SKM-1 treated with dmso at 0.1 percent for 144 hours (cell line): ENCODE results near the gene CEP83.
A peak's percentile ranks its signal among the peaks of the same experiment; 100 is the strongest.

ENCODE experiments used
- DNase-seq: peaks from one replicate; lab custom pipeline; 2025; ENCODE audit not compliant: unreplicated experiment; lab: John Stamatoyannopoulos, UW

The CEP83 gene

DNA sequence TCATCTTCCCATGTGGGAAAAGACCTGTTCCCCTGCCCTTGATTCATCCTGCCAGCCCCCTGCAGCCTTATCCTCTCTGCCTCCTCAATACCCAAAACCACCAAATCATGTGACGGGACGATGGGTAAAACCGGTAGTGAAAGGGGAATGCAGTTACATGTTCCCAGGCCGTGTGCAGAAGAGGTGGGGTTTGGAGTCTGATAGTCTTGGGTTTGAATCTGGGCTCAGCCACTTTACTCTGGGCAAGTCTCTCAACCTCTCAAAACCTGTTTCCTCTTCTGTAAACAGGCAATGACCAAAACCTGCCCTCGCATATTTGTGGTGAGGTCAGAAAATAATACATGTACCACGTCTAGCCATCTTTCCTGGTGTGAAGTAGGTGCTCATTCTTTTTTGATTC is 188.3 kb downstream of the CEP83 start:
- DNase-seq = no peak

DNA sequence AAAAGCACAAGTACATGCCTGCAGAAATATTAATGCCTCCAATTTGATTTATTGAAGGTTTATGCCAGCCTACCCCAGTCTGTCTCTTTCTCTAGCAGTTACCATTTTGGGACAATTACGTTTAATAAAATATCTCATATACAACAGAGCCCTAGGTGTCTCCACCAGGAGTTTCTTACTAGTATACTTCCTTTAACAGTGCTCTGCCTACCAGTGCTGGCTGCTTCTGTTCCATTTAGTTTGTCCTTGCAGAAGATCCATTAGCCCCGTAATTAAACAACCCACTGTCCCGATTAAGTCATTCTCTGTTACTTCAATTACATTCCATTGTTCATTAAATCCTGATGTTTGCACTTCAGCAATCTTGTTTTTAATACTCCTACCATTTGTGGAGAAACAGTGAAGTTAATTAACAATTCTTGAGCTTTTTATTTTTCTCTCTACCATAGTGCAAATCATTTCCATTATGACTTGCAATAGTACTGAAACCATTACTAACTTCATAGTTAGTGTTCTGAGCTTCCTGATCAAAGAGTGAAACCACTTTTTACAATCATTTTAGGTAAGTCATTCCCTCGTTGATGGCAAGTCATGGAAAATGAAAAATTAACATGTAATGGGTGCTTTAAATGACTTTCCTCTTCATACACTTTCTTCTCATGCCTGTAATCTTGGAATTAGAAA is 190.2 kb downstream of the CEP83 start:
- no peak for DNase-seq

DNA sequence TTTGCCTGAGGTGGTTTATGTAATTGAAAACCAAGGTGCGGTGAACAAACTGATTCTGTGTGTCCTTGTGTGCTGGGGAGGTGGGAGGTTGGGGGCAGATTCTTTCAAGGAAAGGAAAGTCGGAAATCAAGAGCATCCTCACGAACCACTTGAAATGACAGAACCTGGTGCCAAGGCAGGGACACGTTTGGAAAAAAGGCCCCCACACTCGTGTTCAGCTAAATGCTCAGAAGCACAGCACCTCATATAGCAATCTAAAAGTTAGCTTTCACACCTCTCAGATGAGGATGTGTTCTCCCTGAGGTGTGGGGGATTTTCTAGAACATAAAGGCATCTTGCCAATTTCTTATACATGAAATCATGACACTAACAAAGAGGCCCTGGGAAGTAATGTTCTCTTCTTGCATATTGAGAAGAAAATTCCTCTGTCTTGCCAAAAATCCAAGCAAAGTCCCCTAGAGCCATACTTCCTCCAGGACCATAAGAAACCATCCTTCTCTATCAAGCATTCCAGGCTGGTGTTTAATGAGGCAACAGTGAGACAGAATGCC is 191.7 kb downstream of the CEP83 start:
- DNase-seq = no peak

DNA sequence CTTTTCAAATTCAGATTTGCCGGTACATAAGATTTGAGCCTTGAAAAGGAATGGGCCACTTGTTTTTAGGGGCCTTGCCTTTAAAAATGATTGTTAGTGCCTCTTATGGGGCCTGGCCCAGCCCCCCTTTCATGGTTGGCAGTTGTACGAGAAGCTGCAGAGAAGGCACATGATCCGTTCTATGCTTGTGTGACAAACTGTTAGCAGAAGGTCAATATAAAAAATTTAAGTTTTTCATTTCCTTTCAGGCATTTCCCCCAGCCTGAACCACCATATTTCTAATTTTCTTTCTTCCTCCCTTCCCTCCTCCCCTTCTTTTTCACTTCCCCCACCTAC is 192.2 kb downstream of the CEP83 start:
- no peak for DNase-seq

DNA sequence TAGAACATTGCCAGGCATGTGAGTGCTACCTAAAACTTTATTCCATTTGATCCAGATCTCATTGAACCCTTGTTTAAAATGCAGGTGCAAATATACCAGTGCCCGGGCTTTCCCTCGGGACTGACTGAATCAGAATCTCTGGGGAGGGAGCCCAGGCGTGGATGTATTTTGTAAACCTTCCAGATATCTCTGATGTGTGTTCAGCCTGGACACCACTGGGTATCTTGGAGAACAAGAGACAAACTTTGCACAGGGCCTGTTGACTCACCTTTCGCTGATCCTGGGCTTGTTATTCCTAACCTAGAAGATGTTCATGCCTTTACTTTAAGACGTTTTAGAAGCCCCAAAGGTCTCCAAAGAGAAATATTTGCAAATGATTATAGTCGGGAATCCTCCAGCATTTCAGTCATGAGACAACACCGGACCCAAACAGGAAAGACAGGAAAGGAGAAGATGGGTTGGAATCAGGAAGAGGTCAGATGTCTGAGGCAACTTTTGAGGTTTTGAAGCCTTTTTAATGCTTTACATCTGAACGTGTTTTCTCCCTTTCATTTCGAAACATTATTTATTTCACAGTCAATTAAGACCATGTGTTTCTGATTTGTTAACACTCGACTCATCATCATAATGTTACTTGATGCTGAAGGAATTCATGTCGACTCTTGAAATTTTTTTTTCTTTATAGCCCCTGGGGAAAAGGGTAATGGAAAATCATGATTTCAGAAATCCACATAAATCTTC is 192.7 kb downstream of the CEP83 start:
- DNase-seq = peak; percentile 12

DNA sequence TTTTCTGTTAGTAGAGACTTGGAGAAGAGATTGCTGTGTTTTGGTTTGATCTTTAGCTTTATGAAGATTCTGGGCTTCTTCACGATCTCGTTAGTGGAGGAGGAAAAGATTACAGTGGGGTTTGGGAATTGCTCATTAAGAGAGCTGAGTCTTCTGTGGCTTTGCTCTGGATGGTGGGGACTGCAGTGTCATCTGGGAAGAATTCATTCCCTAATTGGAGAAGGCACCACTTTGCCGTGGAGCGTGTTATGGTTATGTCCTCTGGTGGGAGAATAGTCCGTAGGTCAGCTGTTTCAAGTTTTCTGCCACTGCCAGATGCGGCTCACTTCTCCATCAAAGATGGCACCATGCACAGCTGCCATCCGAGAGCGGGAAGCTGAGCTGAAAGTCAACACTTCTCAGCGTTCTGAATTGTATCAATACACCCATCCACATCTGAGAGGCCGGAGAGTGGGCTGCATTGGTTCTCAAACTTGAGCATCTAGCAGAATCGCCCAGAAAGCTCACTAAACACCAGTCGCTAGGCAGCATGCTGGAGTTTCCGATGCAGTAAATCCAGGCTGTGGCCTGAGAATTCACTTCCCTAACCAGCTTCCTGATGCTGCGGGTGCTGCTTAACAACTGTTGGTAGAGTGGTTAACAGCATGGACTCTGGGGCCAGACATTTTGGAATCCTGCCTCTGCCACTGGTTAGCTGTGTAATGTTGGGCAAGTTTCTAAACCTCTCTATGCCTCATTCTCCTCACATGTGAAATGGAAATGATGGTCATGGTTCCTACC is 193.5 kb downstream of the CEP83 start:
- no peak for DNase-seq

DNA sequence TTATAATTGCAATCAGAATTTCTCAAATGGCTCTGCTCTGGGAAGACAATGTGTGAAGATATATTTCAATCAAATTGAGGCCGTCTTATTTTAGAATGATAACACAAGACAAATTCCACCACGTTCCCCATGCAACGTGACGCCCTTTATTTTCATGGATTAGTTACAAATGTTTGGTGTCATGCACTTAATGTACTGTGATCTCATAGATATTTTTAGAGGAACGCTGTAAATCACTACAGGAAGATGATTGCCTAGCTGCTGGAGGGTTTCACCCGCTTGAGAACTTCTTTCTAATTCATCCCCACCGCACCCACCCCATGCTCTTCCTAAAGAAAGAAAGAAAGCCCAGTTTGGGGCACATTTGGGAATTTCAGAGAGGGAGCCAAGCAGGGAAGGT is 194.1 kb downstream of the CEP83 start:
- no peak for DNase-seq

DNA sequence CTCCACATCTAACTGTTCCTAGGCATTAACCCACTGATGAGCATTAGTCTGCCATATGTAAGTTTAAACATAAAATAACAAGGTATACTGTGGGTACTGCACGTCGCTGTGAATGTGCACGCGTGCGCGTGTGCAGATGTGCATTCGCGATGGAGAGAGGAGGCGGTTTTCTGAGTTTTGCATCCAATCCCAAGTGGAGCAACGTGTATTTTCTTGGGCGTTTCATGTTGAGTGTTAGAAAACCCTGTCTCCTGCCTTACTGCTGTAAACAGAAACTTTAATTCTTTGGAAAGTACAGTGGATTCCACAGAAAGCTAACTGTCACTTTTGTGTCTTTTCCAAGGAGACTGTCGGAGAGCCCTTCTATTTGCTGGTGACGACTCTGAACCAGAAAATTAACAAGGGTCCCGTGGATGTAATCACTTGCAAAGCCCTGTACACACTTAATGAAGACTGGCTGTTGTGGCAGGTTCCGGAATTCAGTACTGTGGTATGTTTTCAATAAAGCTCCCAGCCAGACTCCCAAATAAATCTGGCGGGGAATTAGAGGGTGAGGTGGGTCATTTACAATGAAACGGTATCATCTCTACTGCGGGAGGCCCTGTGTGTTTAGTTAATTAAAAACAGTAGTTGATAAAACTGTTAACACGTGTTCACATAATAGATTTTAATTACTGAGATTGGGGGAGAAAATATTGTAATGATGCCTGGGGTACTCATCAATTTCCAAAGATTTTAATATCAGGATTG is 194.8 kb downstream of the CEP83 start:
- no peak for DNase-seq

DNA sequence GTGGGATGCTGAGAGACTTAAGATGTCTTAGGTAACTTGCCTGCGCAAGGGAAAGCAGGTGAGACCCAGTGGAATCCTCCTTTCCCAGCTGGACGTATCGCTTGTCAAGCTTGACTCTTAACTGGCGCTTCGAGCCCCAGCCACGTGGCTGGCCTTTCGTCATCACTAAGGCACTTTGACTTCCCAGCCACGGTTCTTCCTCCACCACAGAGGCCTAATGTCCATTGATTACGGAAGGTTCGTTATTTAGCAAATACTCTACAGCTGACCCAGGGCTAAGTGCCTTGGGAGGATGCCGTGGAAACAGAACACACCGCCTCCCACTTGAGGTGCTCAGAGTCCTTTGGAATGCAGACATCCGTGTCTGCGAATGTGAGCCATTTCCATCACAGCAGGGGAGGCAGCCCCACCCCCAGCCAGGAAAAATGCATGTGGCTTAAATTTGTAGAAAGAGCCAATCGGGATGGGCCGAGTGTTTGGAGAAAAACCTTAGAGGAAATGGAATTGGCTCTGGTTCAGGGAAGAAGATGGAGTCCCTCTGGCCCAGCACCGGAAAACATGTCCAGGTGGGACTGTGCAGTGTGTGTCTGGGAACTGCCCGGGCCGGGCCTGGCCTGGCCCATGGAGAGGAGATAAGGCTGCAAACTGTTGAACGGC is 195.6 kb downstream of the CEP83 start:
- peak; percentile 27 for DNase-seq

DNA sequence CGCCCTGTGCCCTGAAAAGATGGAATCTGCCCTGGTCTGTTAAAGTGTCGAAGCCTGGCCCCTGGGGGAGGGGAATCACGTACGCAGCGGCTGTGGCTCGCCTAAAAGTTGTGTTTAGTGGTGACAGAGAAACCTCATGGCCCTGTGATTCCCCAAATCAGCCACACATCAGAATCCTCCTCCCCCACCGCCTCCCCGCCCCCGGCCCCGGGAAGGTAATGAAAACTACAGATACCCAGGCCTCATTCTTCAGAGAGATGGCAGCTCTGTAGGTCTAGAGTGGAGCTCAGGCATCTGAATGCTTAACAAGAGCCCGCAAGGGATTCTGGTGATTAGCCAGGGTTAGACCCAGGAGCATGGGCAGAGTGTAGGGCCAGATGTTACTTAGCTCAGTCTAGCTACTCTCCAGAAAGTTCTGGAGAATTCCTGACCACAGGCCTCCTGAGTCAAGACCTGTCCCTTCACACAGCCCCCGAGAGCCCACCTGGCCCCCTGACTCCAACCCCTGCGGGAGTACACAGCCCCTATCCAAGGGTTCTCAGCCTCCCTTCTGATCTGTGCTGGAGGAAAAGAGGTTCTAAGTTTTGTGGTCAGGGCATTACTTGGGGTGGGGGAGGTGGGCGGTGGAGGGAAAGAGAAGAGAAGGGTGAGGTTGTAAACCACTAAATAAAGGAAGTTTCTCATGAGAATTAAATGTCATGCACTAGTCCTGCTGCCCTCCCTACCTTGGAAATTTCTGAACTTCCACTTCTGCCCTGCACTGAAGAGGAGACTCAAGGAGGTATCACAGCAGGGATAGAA is 196.5 kb downstream of the CEP83 start:
- DNase-seq = peak; percentile 72

DNA sequence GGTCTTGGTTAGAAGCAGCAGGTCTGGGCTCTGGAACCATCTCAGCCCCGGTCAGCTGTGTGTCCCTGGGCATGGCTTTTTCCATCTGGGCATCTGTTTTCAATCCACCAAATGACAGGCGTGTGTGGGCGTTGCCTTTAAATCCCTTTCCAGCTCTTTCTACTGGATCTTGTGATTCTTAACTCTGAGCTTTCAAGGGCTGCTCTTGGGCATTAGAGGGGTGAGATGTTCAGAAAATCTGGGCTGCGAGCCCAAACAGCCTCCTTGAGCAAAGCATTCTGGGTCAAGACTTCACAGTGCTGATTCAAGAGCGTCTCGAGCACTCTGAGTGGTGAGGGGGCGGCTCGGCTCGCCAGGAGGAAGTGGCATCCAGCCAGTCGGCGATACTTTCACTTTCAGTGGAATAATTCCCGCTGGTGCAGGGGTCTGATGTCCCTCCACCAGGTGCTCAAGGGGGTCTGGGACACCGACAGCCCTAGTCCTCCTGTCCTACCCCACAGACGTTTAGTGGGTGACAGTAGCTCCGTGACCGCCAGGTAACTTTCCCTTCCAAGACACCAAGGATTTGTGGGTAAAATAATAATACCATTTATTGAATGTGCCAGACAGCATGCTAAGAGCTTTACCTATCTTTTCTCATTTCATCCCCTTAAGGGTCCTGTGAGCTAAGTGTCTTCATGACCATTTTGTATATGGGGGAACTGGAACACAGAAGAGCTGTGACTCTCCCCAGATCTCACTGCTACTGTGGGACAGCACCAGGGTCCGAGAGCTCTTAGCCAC is 197.2 kb downstream of the CEP83 start:
- DNase-seq = peak; percentile 21

DNA sequence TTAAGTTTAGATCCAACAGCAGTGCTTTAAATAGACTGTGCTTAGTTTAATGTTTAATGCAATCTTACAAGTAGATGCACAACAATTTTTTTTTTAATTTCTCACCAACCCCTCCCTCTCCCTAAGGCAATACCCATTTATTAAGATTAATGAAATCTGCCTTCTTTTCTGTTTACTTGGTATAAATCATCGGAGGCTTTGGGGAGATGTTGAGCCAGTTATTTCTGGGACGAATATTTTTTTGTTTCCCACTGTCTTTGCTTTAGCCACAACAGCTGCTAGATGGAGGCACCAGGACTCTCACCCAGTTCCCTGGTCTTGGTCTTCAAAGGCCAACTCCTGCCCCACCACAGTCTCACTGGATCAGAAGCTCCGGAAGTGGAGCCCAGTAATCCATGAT is 197.9 kb downstream of the CEP83 start:
- no peak for DNase-seq

DNA sequence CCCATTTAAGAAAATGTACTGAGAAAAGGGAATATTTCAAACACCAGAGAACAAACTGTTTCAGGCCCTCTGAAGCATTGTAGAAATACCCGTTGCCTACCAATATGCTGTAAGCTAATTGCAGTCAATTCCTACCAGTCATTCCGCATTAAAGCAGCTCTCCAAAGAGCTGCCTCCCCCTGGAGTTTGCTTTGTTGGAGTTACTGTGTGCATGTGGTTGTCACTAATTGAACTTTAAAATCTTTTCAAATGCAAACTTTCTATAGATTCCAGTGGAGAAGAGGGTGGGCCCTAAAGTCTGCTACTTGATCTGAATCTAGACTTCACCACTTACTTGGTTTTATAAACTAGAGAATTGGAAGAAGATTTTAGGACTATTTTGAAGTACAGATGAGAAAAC is 198.5 kb downstream of the CEP83 start:
- DNase-seq = no peak

DNA sequence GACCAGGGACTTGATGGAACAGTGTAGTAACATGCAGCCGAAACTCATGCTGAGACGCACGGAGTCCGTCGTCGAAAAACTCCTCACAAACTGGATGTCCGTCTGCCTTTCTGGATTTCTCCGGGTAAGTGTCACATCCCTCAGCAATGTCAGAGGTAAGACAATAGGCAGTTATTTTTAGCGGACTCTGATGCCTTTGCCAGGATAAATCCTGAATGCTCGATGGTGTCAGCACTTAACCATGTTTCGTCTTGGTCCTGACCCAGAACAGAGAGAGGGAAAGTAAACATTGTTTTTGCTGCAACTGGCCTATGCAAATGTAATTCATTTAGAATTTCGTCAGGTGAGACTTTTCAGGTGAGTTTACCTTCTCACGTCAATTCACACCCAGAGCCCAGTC is 198.9 kb downstream of the CEP83 start:
- DNase-seq = no peak

DNA sequence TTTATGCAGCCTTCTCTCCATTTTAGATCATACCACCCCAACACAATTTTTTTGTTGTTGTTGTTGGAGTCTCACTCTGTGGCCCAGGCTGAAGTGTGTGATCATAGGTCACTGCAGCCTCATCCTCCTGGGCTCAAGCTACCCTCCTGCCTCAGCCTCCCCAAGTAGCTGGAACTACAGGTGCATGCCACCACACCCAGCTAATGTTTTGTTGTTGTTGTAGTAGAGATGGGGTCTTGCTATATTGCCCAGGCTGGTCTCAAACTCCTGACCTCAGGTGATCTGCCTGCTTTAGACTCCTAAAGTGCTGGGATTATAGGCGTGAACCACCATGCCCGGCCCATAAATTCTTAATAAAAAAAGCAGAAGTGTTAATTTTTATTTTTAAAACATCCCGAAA is 199.7 kb downstream of the CEP83 start:
- no peak for DNase-seq

DNA sequence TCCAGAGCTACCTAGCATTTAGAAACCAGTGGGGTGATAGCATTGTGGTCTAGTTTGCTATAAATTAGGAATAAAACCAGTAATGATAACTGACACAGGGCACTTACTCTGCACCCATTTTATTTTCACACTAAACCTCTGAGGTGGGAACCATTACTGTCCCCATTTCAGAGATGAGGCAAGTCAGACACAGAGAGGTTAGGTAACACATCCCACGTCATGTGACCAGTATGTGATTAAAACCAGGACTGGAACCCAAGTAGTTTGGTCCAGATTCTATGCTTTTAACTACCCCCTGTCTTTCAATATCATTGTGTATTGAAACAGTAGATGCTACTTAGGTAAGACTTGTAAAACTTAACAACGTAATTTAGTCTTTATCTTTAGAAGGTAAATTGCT is 201.1 kb downstream of the CEP83 start:
- no peak for DNase-seq
